Measurements from ENCODE around the gene SFSWAP. TPM values are rescaled to one million over a fixed set of nuclear protein-coding genes. Genes with fewer than 3 reads are reported as not detected.

The SFSWAP gene
- total RNA-seq, 1 experiment from 2014 or later, result 48.1 TPM

GRCh38 chr12:131734336-131735152 is 23.7 kb downstream of the SFSWAP start:
- Histone ChIP-seq H3K23me2 (ENCODE audit: insufficient read length, low read depth, low read length, poor library complexity, severe bottlenecking) (no peaks in the 10 kb centered on the region), H3K18ac (ENCODE audit: insufficient read length, low read depth, low read length) (no peak overlapping the region), H3K4me2 (ENCODE audit: insufficient read depth, insufficient read length, low read length) (no peak overlapping the region), H3K27ac (ENCODE audit: insufficient read length, low read depth, low read length) (no peak overlapping the region), H2AK5ac (ENCODE audit: insufficient read length, low read length) (no peak overlapping the region), H3K79me1 (ENCODE audit: insufficient read depth, low read depth, low read length, poor library complexity, severe bottlenecking) (no peaks in the 10 kb centered on the region), H2BK12ac (ENCODE audit: insufficient read length, low read depth, low read length) (no peak overlapping the region), H3K9me3 (ENCODE audit: control insufficient read depth, low read depth, low read length) (no peaks in the 10 kb centered on the region), H2BK120ac (ENCODE audit: low read depth, low read length, poor library complexity, severe bottlenecking) (no peak overlapping the region), H2BK15ac (ENCODE audit: low read depth, low read length) (no peak overlapping the region), H4K5ac (ENCODE audit: insufficient read length, low read depth, low read length) (no peak overlapping the region), H3K23ac (ENCODE audit: insufficient read length, low read depth, low read length) (no peak overlapping the region), H3K27me3 (ENCODE audit: insufficient read depth, low read length) (no peaks in the 10 kb centered on the region), H3K4me1 (ENCODE audit: insufficient read depth, low read length) (peaks cover 8% of the 10 kb centered on the region; the same call in 1 of the 2 replicates), H3K56ac (ENCODE audit: insufficient read length, low read depth, low read length) (no peak overlapping the region), H3K9ac (ENCODE audit: extremely low read depth, insufficient read length, low read length) (no peak overlapping the region), H3K4ac (ENCODE audit: low read depth, low read length) (no peak overlapping the region), H3T11ph (ENCODE audit: low read length) (no peak overlapping the region), H2BK5ac (ENCODE audit: insufficient read length, low read length) (no peak overlapping the region), H3K79me2 (ENCODE audit: insufficient read depth, low read length) (no peaks in the 10 kb centered on the region), H2AFZ (ENCODE audit: low read length) (no peak overlapping the region), H3K14ac (ENCODE audit: insufficient read depth, low read length) (no peak overlapping the region), H2BK20ac (ENCODE audit: low read depth, low read length, poor library complexity, severe bottlenecking) (no peak overlapping the region), H4K8ac (replicated peaks; ENCODE audit: insufficient read length, low read depth, low read length) (no peak overlapping the region), H4K91ac (ENCODE audit: insufficient read length, low read depth, low read length) (no peak overlapping the region), H4K20me1 (ENCODE audit: control insufficient read depth, insufficient read depth, insufficient read length) (no peaks in the 10 kb centered on the region)
- no peak for TF ChIP-seq CTCF (conservative IDR thresholded peaks at IDR 0.05)
- no peaks in the 10 kb centered on the region for H3K27me3 Mint-ChIP-seq (ENCODE audit: low read depth)
- H3K9me3 Mint-ChIP-seq, result no peaks in the 10 kb centered on the region
- no CpG with 5 or more reads among the region's 30 CpGs for WGBS (ENCODE audit: extremely low coverage, insufficient read length, low lambda C conversion rate)
- H3K36me3 Mint-ChIP-seq (ENCODE audit: insufficient read depth in 1 of 3, low read depth in 3 of 3), result peaks cover 43 to 83% (median 57%) of the 10 kb centered on the region in 3 experiments
- DNase-seq, result no peak
- peak overlapping the region; percentile 3 to 46 (median 39); a peak in 5 of 7 replicates for H3K27ac Mint-ChIP-seq
- no peak overlapping the region for H3K4me3 Mint-ChIP-seq
- H3K4me1 Mint-ChIP-seq, result peaks cover 24 to 25% of the 10 kb centered on the region in 2 experiments

All from H9 (cell line).